Stromal cell of bone marrow (primary cell): ENCODE data around the gene CAMK4.
"Not testable (repeated sequence)": the region's sequence is repeated elsewhere in the genome, so short reads cannot be mapped to it uniquely, and the experiment has no call there.

Source experiments
- DNase-seq: peaks from one replicate; pipeline ENCODE4 v3.0.0-alpha.2; 2012; ENCODE audit warnings: low read depth

CAMK4 gene

GRCh38 chr5:111310711-111311620, 86.8 kb downstream of the CAMK4 start:
- DNase-seq: no peak

DNA sequence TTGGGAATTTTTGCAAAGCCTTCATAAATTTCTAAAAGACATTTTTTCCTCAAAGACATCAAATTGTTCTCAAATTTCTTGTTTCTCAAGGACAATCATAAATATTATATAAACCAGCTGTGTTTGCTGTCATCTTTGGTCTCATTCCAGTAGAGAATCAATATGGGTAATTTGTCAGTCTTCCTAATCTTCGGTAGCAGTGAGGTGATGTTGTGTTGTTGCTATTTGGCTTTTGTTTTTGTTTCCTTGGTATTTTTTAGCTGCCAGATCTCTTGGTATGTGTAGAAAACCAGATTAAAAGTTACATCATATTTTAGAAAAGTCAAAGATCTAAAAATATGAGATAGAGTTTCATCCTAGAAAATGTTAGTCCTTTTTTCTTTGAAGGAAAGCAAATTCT, 87.5 kb downstream of the CAMK4 start:
- no peak for DNase-seq

GRCh38 chr5:111313017-111313724, 89.0 kb downstream of the CAMK4 start:
- no peak for DNase-seq

- no peak for DNase-seq
Measured at GRCh38 chr5:111320953-111321352, 96.8 kb downstream of the CAMK4 start.

- no peak for DNase-seq
Measured at GRCh38 chr5:111321376-111321775, 97.2 kb downstream of the CAMK4 start.

- DNase-seq: no peak
Measured at GRCh38 chr5:111326551-111326950, 102.4 kb downstream of the CAMK4 start.

GRCh38 chr5:111337133-111337532, 112.9 kb downstream of the CAMK4 start:
- DNase-seq: no peak

GRCh38 chr5:111337688-111338087, 113.5 kb downstream of the CAMK4 start:
- no peak for DNase-seq

- no peak for DNase-seq
Measured at GRCh38 chr5:111345731-111346130, 121.5 kb downstream of the CAMK4 start.

GRCh38 chr5:111347021-111347420, 122.8 kb downstream of the CAMK4 start:
- no peak for DNase-seq

DNA sequence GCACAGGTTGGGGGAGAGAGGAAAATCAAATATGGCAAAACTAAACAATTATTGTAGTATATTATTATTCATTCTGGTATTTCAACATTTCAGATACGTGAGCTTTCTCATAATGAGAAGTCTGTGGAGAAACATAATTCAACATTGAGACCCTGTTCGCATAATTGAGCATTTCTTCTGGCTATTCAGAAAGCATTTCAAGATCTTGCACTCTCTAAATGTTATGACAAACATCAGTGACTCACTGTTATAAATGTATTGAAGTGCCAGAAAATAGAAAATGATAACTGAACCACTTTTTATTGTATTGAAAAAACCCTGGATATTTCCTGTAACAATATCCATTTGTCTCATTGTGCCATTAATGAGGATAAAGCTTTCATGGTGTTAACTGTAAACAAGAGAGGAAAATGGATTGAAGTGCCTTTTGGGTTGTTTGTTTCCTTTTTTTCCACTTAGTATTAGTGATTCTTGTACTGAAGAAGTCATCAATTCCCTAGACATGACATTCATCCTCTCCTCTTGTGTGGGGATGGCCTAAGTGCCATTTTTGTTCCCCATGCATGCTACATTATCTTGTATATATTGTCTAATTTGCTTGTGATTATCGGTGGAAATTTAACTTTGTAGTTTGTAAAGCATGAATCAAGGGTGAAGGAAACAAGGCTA, 124.6 kb downstream of the CAMK4 start:
- no peak for DNase-seq

DNA sequence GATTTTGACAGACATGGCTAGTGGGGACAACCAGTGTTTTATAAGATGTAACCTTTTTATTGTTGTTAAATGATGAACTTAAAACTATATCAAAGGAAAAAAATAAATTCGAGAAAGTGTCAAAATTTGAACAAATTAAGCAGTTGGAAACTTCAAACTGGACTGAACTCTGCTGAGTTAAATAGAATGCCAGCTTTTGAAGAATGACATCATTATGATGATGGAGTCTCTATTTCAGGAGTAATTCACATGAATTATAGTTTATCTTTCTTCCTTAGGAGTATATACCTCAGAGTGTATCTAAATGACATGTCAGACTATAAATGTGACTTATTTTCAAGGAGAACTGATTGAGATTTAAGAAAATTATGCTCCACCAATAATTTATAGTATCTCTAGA, 125.2 kb downstream of the CAMK4 start:
- no peak for DNase-seq

DNA sequence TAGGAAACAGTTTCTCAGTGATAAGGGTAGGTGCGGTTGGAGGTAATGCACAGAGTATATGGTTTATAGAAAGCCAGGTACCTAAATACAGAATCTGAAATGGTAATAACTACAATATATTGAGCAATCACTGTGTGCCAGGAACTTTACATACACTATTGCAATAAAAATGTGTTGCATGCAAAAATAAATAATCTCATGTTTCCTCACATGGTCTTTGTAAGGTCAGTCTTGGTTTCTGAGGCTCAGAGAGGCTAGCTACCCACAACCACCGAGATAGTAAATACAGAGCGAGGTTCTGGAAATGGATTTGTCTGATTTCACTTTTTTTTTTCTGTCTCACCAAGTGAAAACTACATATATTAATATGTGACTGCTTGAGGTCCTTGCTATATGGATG, 128.9 kb downstream of the CAMK4 start:
- DNase-seq: no peak

DNA sequence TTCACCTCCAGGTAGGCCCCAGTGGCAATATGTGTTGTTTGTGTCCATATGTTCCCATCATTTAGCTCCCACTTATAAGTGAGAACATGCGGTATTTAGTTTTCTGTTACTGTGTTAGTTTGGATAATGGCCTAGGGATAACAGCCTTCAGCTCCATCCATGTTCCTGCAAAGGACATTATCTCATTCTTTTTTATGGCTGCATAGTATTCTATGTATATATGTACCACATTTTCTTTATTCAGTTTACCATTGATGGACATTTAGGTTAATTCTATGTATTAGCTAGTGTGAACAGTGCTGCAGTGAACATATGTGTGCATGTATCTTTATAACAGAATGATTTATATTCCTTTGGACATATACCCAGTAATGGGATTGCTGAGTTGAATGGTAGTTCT, 134.5 kb downstream of the CAMK4 start:
- DNase-seq: not testable (repeated sequence)

- no peak for DNase-seq
Measured at GRCh38 chr5:111360173-111360572, 136.0 kb downstream of the CAMK4 start.

DNA sequence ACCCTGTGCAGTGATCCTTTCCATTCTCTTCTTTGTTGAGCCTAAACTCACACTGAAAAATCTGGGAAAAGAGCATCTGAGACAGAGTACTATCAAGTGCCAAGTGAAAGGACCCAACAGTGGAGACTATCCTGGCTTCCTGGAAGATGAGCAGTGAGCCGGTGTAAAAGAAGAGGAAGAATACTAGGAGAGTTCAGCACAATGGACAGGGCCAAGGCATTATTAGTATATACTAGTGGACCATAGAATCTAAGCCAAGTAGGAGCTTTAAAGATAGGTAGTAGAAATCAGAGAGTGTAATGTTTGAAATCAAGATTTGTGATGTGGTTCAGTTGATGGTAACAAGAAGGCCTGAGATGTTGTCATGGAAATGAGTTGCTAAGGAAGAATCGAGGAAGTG, 140.8 kb downstream of the CAMK4 start:
- DNase-seq: no peak

DNA sequence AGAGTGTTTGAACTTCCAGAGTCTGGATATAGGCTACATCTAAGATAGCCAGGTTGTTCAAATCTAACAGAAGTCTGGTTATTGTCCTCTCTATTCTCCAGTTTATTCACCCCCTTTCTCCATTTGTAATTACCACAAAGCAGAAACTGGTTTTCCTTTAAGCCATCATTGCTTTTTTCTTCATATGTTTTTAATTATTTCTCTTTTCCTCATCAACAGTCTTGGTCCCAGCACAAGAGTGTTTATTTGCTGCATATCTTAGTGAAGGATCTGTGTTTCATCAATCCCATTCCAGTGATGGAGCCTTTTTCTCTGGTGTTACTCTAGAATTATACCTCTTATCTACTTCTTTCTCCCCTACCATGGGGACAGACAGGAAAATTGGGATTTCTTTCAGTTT, 142.2 kb downstream of the CAMK4 start:
- DNase-seq: no peak

GRCh38 chr5:111367115-111367514, 142.9 kb downstream of the CAMK4 start:
- DNase-seq: no peak

GRCh38 chr5:111372799-111373198, 148.6 kb downstream of the CAMK4 start:
- DNase-seq: no peak

DNA sequence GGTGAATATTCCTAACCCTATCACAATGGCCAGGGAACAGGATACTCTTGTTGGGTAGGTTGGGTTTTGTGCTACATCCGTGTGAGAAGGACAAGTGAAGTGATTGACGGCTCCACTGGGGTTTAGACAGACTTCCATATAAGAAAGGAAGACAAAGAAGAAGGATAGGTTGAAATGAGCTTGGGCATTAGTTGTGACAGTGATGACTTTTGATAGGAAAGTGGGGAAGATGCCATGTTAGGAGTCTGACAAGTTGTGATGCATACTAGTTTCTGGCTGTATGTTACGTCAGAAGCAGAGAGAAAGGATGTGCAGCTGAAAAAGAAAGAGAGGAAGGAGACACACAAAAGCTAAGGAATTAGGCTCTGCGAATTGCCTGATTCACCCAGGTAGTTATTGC, 150.2 kb downstream of the CAMK4 start:
- DNase-seq: no peak

DNA sequence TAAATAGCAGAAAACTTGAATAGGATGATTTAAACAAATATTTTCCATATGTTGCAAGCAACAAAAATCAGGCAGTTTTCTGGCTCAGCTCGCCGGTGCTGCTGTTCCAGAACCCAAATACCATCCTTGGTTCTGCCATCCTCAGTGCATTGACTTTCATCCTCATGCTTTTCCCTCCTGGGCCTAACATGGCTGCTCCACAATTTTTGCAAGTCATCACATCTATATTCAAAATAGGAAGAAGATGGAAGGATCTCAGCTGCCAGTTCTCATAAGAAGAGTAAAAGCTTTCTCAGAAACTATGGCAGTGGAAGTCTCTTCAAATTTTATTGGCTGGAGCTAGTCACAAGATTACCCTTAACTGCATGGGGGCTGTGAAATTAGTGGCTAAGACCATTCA, 151.5 kb downstream of the CAMK4 start:
- DNase-seq: no peak

- DNase-seq: no peak
Measured at GRCh38 chr5:111377306-111377705, 153.1 kb downstream of the CAMK4 start.

GRCh38 chr5:111379391-111379816, 155.2 kb downstream of the CAMK4 start:
- DNase-seq: no peak
